ENCODE measurements around the gene LRRC75A.
"Not testable (repeated sequence)": the region's sequence is repeated elsewhere in the genome, so short reads cannot be mapped to it uniquely, and the experiment has no call there.

LRRC75A gene

DNA sequence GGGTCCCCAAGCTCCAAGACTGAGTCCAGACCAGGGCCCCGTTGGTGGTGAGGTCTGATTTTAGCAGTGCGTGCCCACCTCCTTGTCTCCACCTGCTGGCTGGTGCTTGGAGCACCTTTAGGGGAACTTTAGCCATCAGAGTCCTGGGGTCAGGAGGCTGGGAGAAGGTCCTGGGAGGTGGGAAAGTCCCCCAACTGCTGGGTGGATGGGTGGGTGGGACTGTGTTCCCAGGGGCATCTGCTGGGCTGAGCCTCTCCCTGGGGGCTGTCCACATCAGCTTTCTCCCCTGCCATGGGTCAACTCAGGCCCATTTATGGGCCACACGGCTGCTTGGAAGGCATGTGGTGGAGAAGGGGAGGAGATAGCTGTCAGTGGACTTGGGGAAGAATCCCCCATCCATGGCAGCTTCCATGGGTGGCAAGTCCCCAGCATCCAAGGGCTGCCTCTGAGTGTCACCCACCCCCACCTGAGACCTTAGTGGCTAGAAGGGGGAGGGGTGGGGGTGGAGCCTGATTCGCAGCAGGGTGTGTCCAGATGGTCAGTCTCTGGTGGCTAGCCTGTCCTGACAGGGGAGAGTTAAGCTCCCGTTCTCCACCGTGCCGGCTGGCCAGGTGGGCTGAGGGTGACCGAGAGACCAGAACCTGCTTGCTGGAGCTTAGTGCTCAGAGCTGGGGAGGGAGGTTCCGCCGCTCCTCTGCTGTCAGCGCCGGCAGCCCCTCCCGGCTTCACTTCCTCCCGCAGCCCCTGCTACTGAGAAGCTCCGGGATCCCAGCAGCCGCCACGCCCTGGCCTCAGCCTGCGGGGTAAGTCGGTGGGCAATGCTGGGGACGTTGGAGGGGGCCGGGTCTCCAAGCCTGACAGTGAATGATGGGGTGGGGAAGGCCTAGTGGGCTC, 76.7 kb downstream of the LRRC75A start, which contains the start of gene TRPV2:
TRPV2 (plus strand) TSS at position 541 of the 894 bp plus-strand sequence. CDS start 2,098 bp downstream, outside the sequence.
- no peak for DNase-seq (ENCODE audit: low read depth, low spot score)
- no peak within 1 kb of the TSS for H3K27ac ChIP-seq

DNA sequence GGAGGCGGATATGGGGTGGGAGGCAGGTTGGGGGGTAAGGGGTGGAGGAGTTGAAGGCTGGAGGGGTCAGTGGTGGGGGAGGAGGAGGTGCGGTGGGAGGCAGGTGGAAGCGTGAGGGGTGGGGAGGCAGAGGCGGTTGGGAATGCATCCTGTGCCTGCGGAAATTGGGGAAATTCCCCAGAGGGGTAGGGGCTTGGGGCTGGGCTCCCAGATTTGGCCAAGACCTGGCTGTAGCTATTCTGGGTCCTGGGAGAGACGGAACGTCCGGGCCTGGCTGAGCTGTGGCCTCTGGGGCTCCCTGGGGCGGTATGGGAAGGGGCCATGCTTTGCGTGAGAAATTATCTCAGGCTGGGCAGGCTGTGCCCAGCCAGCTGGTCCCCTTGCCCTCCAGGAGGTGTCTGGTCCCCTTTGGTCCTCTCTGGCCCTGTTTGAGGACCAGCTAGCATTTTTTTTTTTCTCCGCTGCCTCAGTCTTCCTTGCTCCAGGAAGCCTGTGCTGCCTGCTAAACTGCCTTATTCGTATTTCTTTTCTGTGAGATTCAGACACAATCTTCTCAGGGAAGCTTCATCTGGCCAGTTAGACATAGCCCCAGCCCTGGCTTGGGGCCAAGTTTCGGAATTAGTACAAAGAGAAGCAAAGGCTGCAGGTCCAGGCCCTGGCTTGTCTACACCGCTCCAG, 83.9 kb downstream of the LRRC75A start:
- DNase-seq (ENCODE audit: low read depth, low spot score) = no peak
- peak overlapping the region; percentile 24 for H3K27ac ChIP-seq

DNA sequence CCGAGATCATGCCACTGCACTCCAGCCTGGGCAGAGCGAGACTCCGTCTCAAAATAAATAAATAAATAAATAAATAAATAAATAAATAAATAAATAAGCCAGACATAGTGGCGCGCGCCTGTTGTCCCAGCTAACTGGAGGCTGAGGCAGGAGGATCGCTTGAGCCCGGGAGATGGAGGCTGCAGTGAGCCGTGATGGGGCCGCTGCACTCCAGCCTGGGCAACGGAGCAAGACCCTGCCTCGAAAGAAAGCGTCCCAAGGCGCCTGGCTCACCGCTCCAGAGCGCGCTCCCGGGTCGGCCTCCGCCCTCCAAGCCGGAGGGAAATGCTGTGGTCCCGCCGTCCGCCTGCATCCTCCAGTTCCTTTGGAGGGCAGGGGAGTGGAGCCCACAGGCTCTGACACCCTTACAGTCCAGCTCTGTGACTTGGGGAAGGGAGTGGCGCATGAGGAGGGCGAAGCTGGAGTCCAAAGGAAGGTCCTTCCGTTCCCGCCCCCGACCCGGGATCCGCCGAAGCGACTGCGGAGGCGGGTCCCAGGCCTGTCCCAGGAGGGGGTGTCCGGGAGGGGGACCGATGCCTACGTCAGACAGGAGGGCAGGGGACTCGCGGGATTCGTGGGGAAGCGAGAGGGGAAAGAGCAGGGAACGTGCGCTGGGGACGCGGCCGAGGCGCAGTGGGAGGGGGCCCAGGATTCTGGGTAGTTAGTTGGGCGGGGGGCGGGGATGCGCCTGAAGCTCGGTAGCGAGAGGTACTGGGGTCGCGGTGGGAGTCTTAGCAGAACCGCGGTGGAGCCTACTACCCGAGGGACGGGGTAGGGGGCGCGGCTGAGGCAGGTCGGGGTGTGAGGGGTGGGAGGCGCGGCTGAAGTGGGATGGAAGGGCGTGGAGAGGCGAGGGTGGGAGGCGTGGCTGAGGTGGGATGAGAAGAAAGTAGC, 85.0 kb downstream of the LRRC75A start:
- DNase-seq (ENCODE audit: low read depth, low spot score) = no peak
- H3K27ac ChIP-seq = no peak overlapping the region

GRCh38 chr17:16403847-16404246, 88.1 kb downstream of the LRRC75A start:
- not testable (repeated sequence) for DNase-seq (ENCODE audit: low read depth, low spot score); H3K27ac ChIP-seq

DNA sequence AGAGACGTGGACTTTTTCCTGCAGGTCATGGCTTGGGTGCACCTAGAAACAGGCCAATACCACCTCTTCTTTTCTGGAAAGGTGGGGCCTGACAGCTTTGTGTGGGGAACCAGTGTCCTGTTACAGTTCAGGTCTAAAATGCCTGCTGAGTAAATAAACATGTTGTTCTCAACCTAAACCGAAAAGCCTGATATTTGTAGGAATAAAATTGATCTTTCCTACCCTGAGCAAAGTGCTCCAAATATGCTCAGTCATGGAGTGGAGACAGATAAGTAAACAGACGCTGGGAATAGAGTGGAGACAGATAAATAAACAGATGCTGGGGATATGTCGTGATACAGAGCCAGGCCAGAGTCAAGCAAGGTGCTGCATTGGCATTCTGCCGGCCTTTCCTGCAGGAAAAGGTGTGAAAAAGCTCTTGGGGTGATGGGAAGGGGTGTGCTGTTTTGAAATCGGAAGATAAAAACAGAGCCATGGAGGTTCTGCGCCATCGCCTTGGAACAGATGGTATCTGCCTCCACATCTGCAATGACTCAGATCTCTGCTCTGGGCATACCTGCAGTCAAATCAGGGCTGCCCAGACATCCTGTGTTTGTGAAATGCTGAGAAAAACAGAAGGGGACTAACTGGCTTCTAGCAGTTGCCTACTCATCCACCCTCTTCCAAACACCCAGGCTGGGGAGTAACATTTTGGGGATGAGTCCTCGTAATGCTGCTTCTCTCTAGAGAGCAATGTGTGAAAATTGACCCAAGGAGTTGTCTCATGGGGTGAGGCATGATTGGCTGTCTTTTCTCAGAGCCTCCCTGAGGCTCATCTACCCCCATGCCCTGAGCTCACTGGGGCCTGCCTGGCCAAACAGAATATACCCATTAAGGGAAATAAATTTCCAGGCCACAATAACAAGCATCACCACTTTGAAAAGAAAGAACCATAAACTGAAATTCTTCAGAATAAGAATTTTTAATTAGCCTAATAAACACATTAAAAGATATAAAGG, 93.4 kb downstream of the LRRC75A start:
- H3K27ac ChIP-seq = no peak overlapping the region
- peak; percentile 65 for DNase-seq (ENCODE audit: low read depth, low spot score)

DNA sequence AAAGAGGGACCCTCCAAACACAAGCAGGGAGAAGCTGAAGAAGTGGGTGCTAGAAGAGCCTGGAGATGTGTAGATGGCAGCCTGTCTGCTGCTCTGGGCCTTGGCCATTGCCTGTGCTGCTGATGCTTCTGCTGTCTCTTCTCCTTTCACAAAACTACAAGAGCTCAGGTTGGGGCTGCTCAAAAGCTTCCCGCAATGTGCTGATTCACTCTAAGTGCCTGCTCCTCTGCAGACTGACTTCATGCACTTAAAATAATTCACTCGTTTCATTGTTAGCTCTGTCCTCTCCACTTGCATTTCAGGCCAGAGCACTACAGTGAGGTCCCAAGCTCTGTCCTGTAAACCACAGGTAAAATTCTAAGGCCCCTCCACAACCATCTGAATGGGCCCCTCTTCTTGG, 95.3 kb downstream of the LRRC75A start:
- H3K27ac ChIP-seq; DNase-seq (ENCODE audit: low read depth, low spot score): not testable (repeated sequence)

DNA sequence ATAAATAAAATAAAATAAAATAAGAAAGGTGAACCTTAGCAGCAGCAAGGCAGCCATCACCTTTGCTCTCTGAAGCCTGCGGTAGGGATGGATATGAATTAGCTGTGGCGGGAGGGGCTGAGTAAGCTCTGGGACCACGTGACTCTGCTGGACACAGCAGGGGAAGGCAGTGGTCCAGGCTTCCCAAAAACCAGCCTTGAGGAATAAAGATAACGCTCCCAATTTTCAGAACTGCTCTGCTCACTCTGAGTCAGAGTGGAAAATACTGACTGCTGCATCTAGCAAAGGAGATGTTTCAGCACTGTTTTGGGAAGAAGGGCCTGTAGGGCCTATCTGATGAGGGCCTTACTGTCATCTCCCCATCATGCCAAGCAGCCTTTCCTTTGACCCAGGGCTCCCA, 96.1 kb downstream of the LRRC75A start:
- not testable (repeated sequence) for H3K27ac ChIP-seq; DNase-seq (ENCODE audit: low read depth, low spot score)

GRCh38 chr17:16392491-16392890, 99.5 kb downstream of the LRRC75A start:
- H3K27ac ChIP-seq = not testable (repeated sequence)

More at GRCh38 chr17:16392491-16392890, 99.5 kb downstream of the LRRC75A start:
- not testable (repeated sequence) for DNase-seq (ENCODE audit: low read depth, low spot score)

Measured in epithelial cell of prostate (primary cell).